Measurements from ENCODE around the gene PRKAG3.

Gene PRKAG3

GRCh38 chr2:218877891-218878290, 46.3 kb upstream of the PRKAG3 start:
- DNase-seq (ENCODE audit: low read depth): no peak
- TF ChIP-seq, protein P1, sequence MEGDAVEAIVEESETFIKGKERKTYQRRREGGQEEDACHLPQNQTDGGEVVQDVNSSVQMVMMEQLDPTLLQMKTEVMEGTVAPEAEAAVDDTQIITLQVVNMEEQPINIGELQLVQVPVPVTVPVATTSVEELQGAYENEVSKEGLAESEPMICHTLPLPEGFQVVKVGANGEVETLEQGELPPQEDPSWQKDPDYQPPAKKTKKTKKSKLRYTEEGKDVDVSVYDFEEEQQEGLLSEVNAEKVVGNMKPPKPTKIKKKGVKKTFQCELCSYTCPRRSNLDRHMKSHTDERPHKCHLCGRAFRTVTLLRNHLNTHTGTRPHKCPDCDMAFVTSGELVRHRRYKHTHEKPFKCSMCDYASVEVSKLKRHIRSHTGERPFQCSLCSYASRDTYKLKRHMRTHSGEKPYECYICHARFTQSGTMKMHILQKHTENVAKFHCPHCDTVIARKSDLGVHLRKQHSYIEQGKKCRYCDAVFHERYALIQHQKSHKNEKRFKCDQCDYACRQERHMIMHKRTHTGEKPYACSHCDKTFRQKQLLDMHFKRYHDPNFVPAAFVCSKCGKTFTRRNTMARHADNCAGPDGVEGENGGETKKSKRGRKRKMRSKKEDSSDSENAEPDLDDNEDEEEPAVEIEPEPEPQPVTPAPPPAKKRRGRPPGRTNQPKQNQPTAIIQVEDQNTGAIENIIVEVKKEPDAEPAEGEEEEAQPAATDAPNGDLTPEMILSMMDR (IDR thresholded peaks at IDR 0.05; ENCODE audit: low read depth, low read length, missing control alignments): no peak
- H3K4me3 ChIP-seq (ENCODE audit: low read depth, low read length): no peak overlapping the region

GRCh38 chr2:218877331-218877730, 45.7 kb upstream of the PRKAG3 start:
- H3K4me3 ChIP-seq (ENCODE audit: low read depth, low read length): no peak overlapping the region
- TF ChIP-seq, protein P1 (IDR thresholded peaks at IDR 0.05; ENCODE audit: low read depth, low read length, missing control alignments): no peak
- DNase-seq (ENCODE audit: low read depth): no peak

DNA sequence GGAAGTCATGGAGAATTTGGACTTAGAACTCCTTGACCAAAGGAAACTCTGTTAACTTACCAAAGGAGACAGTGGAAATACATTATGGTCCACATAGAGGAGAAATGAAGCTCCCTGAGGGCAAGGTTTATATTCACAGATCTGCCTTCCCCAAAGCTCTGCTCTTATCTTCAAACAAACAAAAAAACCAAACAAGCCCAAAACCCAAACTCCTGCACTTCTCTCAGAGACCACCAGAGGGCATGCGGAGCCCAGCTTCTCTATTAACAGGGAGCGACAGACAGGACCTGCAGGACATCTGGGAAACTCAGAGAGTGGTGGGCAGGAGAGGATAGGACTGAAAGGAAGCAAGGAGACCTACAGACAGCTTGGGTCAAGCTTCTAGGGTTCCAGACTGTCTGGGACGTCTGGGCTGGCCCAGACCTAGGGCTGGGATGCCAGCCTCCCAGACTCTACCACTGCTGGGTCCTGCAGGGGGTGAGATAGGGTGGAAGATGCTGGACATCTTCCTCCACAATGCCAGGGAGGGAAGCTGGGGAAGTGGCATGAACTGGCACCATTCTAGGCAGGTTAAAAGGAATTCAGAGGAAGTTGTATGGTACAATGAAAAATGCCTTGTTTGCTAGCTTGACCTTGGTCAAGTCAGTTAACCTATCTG, 45.1 kb upstream of the PRKAG3 start:
- no peak overlapping the region for H3K4me3 ChIP-seq (ENCODE audit: low read depth, low read length)
- TF ChIP-seq, protein P1 (IDR thresholded peaks at IDR 0.05; ENCODE audit: low read depth, low read length, missing control alignments): peak; percentile 94
- no peak for DNase-seq (ENCODE audit: low read depth)

- no peak for DNase-seq (ENCODE audit: low read depth)
- H3K4me3 ChIP-seq (ENCODE audit: low read depth, low read length): no peak overlapping the region
- TF ChIP-seq, protein P1 (IDR thresholded peaks at IDR 0.05; ENCODE audit: low read depth, low read length, missing control alignments): no peak
These were observed 44.2 kb upstream of the PRKAG3 start for GRCh38 chr2:218875692-218876246.

GRCh38 chr2:218873359-218874194, 42.0 kb upstream of the PRKAG3 start:
- TF ChIP-seq, protein P1 (IDR thresholded peaks at IDR 0.05; ENCODE audit: low read depth, low read length, missing control alignments): no peak
- no peak for DNase-seq (ENCODE audit: low read depth)
- peak overlapping the region; percentile 4; the same call in 1 of the 2 replicates for H3K4me3 ChIP-seq (ENCODE audit: low read depth, low read length)

DNA sequence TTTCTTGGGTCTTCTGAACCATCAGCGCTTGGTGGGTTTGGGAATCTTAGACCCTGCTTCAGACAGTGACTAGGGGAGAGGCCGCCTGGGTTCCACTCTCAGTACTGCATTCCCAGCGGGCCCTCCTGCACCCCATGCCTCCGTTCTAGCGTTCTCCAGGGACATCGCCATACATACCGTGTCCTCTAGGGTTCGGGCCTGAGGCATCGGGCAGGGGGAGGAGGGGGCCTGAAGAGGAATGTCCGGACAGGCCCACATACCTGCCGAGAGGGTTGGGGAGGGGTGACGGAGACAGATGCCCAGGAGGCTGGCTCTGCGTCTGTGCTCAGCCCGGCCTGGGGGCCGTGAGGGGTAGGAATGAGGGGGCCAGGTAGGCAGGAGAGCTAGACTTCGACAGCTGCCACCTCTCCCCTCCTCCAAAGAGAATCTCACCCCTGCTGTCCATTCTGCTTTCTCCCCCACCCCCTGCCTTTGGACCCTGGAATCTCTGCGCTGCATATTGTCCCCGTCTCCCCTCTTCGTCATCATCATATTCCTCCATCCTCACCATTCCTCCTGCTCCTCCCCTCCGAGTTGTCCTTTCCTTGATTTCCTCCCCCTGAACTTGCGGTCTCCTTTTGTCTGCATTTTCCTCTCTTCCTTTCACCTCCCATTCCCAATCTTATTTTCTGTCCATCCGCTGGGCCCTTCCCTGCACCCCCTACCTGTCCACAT, 41.2 kb upstream of the PRKAG3 start:
- H3K4me3 ChIP-seq (ENCODE audit: low read depth, low read length): no peak overlapping the region; the same call in 1 of the 2 replicates
- TF ChIP-seq, protein P1 (IDR thresholded peaks at IDR 0.05; ENCODE audit: low read depth, low read length, missing control alignments): no peak
- DNase-seq (ENCODE audit: low read depth): no peak
